Measurements from ENCODE around the gene PPP1R14C.

GRCh38 chr6:150177952-150178520, 35.2 kb downstream of the PPP1R14C start:
- no peak for TF ChIP-seq YY1 (IDR thresholded peaks at IDR 0.05; ENCODE audit: insufficient read depth, insufficient read length)
- TF ChIP-seq ZNF274 (IDR thresholded peaks at IDR 0.05; ENCODE audit: low read depth, low read length) = no peak
- no peak for TF ChIP-seq SUZ12 (IDR thresholded peaks at IDR 0.05; ENCODE audit: extremely low read depth, insufficient read depth, insufficient read length)
